ENCODE measurements around the gene ADI1. TPM values are rescaled to one million over a fixed set of nuclear protein-coding genes. Genes with fewer than 3 reads are reported as not detected.
"Not testable (repeated sequence)": the region's sequence is repeated elsewhere in the genome, so short reads cannot be mapped to it uniquely, and the experiment has no call there.

The ADI1 gene
- total RNA-seq, 3 donors from 2014 or later = 47.2 to 81.3 (median 78.2) TPM

GRCh38 chr2:3493615-3494007, 25.7 kb downstream of the ADI1 start:
- Histone ChIP-seq H3K9me3 (no peaks in the 10 kb centered on the region), H3K36me3 (no peaks in the 10 kb centered on the region), H3K27ac (peak overlapping the region; percentile 16 to 26), H3K4me1 (no peaks in the 10 kb centered on the region), H3K27me3 (no peaks in the 10 kb centered on the region), H3K4me3 (peak overlapping the region in 1 of 3 donors; percentile 34)
- intact Hi-C loops (cut with DNase I; ENCODE audit: low total_unique reads) = no loop called here
- TF ChIP-seq POLR2AphosphoS5 (IDR thresholded peaks at IDR 0.05) (no peak), CTCF (IDR thresholded peaks at IDR 0.05) (no peak), POLR2A (IDR thresholded peaks at IDR 0.05) (no peak)
- no peak for DNase-seq (ENCODE audit: low spot score in 2 of 2)

- peak overlapping the region in 2 of 3 donors; percentile 4 to 34 for H3K4me3 ChIP-seq
- H3K36me3 ChIP-seq = no peaks in the 10 kb centered on the region
- peak in 1 of 3 donors; percentile 24 for TF ChIP-seq POLR2AphosphoS5 (IDR thresholded peaks at IDR 0.05)
- no peak for TF ChIP-seq POLR2A (IDR thresholded peaks at IDR 0.05)
- no peak for TF ChIP-seq CTCF (IDR thresholded peaks at IDR 0.05)
Observed at GRCh38 chr2:3492951-3493614, 26.2 kb downstream of the ADI1 start.

GRCh38 chr2:3492475-3492787, 26.9 kb downstream of the ADI1 start:
- H3K27ac ChIP-seq = peak overlapping the region in 1 of 2 donors; percentile 16
- H3K4me1 ChIP-seq; H3K9me3 ChIP-seq; H3K36me3 ChIP-seq; H3K4me3 ChIP-seq; H3K27me3 ChIP-seq; DNase-seq (ENCODE audit: low spot score in 2 of 2); intact Hi-C loops (cut with DNase I; ENCODE audit: low total_unique reads): not testable (repeated sequence)

More at GRCh38 chr2:3492951-3493614, 26.2 kb downstream of the ADI1 start:
- no peaks in the 10 kb centered on the region for H3K9me3 ChIP-seq
- intact Hi-C loops (cut with DNase I; ENCODE audit: low total_unique reads) = no loop called here
- H3K4me1 ChIP-seq = no peaks in the 10 kb centered on the region
- peak in 1 of 2 donors; percentile 35 for DNase-seq (ENCODE audit: low spot score in 2 of 2)
- peak overlapping the region; percentile 16 to 26 for H3K27ac ChIP-seq
- no peaks in the 10 kb centered on the region for H3K27me3 ChIP-seq

GRCh38 chr2:3491716-3492474, 27.4 kb downstream of the ADI1 start:
- Histone ChIP-seq H3K9me3 (peaks cover 0 to 2% of the 10 kb centered on the region in 2 donors), H3K4me3 (no peak overlapping the region), H3K27me3 (no peaks in the 10 kb centered on the region), H3K27ac (no peak overlapping the region), H3K36me3 (no peaks in the 10 kb centered on the region), H3K4me1 (no peaks in the 10 kb centered on the region)
- DNase-seq (ENCODE audit: low spot score in 2 of 2) = no peak
- no peak for TF ChIP-seq POLR2A (IDR thresholded peaks at IDR 0.05)
- TF ChIP-seq POLR2AphosphoS5 (IDR thresholded peaks at IDR 0.05) = no peak
- no peak for TF ChIP-seq CTCF (IDR thresholded peaks at IDR 0.05)
- intact Hi-C loops (cut with DNase I; ENCODE audit: low total_unique reads) = no loop called here

- intact Hi-C loops (cut with DNase I; ENCODE audit: low total_unique reads) = no loop called here
- Histone ChIP-seq H3K36me3 (no peaks in the 10 kb centered on the region), H3K4me1 (no peaks in the 10 kb centered on the region), H3K27me3 (no peaks in the 10 kb centered on the region), H3K4me3 (no peak overlapping the region), H3K27ac (no peak overlapping the region), H3K9me3 (peaks cover 0 to 3% of the 10 kb centered on the region in 2 donors)
- TF ChIP-seq CTCF (IDR thresholded peaks at IDR 0.05) (no peak), POLR2AphosphoS5 (IDR thresholded peaks at IDR 0.05) (no peak), POLR2A (IDR thresholded peaks at IDR 0.05) (no peak)
- DNase-seq (ENCODE audit: low spot score in 2 of 2) = no peak
Observed at GRCh38 chr2:3491306-3491705, 28.0 kb downstream of the ADI1 start.

All from breast epithelium (tissue), 4 donors.